PFSK-1 (cell line): ENCODE measurements around the gene KAT5.

ENCODE experiments used
- FOXP2 ChIP-seq: optimal IDR thresholded peaks from 2 replicates; pipeline ENCODE3; 2011; ENCODE audit warnings: borderline replicate concordance, control low read depth, inconsistent platforms; ENCODE audit not compliant: insufficient read depth; ENCODE audit errors: extremely low read length, extremely low read depth
- POLR2AphosphoS5 ChIP-seq: IDR thresholded peaks from 2 replicates; pipeline ENCODE4 v1.6.1; 2012; ENCODE audit warnings: low read depth, mild to moderate bottlenecking, control low read depth, low read length, moderate library complexity
- REST ChIP-seq, 2 experiments: IDR thresholded peaks; 2 replicates each; pipeline versions ENCODE4 v1.6.1 to v1.8.0; 2011 to 2012; ENCODE audit warnings: low read depth in 2 of 2, low read length in 2 of 2, control low read depth in 1 of 2, inconsistent platforms in 1 of 2, mild to moderate bottlenecking in 1 of 2, moderate library complexity in 1 of 2; ENCODE audit not compliant: insufficient read depth in 1 of 2
- SIN3A ChIP-seq: IDR thresholded peaks from 2 replicates; pipeline ENCODE4 v1.6.1; 2012; ENCODE audit warnings: mild to moderate bottlenecking, low read length, moderate library complexity, borderline replicate concordance; ENCODE audit not compliant: insufficient read depth
- TAF1 ChIP-seq: IDR thresholded peaks from 2 replicates; pipeline ENCODE4 v1.6.1; 2012; ENCODE audit warnings: low read length, control low read depth, borderline replicate concordance; ENCODE audit not compliant: insufficient read depth

Gene KAT5

GRCh38 chr11:65680192-65680743 lies 31.8 kb upstream of the KAT5 start:
- no peak for TF ChIP-seq POLR2AphosphoS5
- TF ChIP-seq SIN3A, result no peak
- TF ChIP-seq FOXP2, result no peak
- TF ChIP-seq REST (IDR thresholded peaks at IDR 0.05; ENCODE audit: insufficient read depth in 1 of 2, low read depth in 2 of 2, low read length in 2 of 2), result no peak
- TF ChIP-seq TAF1, result no peak

GRCh38 chr11:65685981-65686380 lies 26.1 kb upstream of the KAT5 start:
- TF ChIP-seq REST (IDR thresholded peaks at IDR 0.05; ENCODE audit: insufficient read depth in 1 of 2, low read depth in 2 of 2, low read length in 2 of 2) (no peak), POLR2AphosphoS5 (no peak), TAF1 (no peak), FOXP2 (no peak), SIN3A (no peak)

- no peak for TF ChIP-seq SIN3A
- no peak for TF ChIP-seq POLR2AphosphoS5
- no peak for TF ChIP-seq FOXP2
- no peak for TF ChIP-seq TAF1
- no peak for TF ChIP-seq REST (IDR thresholded peaks at IDR 0.05; ENCODE audit: insufficient read depth in 1 of 2, low read depth in 2 of 2, low read length in 2 of 2)
Observed at GRCh38 chr11:65692367-65692766, 19.7 kb upstream of the KAT5 start.

GRCh38 chr11:65695459-65696241 lies 16.4 kb upstream of the KAT5 start:
- TF ChIP-seq SIN3A (no peak), POLR2AphosphoS5 (no peak), FOXP2 (no peak), REST (IDR thresholded peaks at IDR 0.05; ENCODE audit: insufficient read depth in 1 of 2, low read depth in 2 of 2, low read length in 2 of 2) (no peak), TAF1 (no peak)
